HG03159 (cell line): ENCODE results near the gene SNAI1.
"Not testable (repeated sequence)": the region's sequence is repeated elsewhere in the genome, so short reads cannot be mapped to it uniquely, and the experiment has no call there.

Experiments
- ATAC-seq: cut with Tn5 transposase; IDR thresholded peaks from one replicate; pipeline ENCODE4 v1.9.1; 2021; ENCODE audit warnings: mild to moderate bottlenecking, moderate library complexity; ENCODE audit not compliant: unreplicated experiment

SNAI1 gene

DNA sequence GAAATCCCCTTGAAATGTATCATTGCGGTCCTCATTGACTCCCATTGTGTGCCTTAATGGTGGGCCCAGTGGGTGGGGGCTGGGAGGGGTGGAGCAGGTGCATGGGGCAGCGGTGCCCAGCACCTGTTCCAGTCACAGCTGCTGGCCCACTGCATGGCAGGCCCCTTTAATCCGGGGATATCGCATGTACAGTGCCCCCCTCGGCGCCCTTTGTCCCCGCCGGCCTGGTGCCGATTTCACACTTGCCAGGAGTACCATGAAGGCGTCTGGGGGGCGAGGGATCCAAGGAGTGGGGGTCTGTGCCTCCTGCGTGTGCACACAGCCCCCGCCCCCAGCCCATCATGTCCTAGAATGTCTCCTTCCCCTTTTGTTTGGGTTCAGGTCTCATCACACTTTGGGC is 2.8 kb downstream of the SNAI1 start:
- ATAC-seq: no peak

DNA sequence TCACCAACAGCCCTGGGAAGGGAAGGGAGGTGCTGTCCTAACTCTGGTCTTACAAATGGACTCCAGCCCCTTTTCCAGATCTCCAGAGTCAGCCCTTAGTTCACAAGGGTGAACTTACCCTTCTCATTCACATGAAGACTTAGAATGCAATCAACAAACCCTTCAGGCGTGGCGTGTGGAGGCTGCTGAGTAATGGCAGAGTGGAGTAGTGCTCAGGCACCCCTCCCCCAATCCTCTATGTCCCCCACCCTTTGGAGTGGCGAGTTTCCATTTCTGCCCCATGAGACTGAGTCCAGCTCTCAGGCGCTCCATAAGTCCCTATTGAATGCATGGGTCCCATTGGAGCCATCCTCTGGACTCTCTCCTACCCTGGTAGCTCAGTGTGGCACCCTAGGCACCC is 3.3 kb downstream of the SNAI1 start:
- no peak for ATAC-seq

DNA sequence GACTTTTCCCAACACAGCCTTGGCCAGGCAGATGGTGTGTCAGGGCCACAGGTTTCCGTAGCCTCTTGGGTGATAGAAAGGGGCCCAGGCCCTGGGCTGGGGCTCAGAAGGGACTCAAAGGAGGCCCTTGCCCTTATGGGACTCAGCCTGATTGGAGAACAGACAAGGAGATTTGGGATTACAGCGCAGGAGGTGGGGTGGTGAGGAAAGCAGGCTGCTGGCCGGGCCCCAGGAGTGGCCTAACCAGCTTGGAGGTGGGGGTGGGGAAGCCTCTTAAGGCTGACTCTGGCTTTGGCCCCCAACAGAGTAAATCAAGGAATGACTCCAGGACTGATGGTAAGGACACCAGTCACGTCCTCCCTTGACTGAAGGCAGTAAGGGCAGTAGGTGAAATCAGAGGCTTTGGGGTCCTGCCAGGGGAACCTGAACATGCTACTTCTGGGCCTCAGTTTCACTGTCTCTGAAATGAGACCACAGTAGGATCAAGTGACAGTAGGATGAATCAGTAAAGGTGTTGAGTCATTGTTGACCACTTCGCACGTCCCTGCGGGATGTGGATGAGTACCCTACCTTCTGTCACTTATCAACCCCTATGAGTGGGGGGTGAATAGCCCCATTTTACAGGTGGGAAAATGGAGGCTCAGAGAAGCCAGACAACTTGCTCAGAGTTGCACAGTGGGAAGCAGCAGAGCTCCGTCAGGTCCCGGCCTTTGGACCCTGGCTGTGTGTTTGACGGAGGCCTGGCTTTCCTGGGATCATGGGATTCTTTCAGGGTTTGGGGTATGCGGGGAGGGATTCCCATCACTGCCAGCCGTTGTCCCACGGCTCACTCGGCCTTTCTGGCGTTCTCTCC is 4.5 kb downstream of the SNAI1 start:
- no peak for ATAC-seq

DNA sequence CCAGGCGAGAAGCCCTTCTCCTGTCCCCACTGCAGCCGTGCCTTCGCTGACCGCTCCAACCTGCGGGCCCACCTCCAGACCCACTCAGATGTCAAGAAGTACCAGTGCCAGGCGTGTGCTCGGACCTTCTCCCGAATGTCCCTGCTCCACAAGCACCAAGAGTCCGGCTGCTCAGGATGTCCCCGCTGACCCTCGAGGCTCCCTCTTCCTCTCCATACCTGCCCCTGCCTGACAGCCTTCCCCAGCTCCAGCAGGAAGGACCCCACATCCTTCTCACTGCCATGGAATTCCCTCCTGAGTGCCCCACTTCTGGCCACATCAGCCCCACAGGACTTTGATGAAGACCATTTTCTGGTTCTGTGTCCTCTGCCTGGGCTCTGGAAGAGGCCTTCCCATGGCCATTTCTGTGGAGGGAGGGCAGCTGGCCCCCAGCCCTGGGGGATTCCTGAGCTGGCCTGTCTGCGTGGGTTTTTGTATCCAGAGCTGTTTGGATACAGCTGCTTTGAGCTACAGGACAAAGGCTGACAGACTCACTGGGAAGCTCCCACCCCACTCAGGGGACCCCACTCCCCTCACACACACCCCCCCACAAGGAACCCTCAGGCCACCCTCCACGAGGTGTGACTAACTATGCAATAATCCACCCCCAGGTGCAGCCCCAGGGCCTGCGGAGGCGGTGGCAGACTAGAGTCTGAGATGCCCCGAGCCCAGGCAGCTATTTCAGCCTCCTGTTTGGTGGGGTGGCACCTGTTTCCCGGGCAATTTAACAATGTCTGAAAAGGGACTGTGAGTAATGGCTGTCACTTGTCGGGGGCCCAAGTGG is 5.3 kb downstream of the SNAI1 start:
- no peak for ATAC-seq

DNA sequence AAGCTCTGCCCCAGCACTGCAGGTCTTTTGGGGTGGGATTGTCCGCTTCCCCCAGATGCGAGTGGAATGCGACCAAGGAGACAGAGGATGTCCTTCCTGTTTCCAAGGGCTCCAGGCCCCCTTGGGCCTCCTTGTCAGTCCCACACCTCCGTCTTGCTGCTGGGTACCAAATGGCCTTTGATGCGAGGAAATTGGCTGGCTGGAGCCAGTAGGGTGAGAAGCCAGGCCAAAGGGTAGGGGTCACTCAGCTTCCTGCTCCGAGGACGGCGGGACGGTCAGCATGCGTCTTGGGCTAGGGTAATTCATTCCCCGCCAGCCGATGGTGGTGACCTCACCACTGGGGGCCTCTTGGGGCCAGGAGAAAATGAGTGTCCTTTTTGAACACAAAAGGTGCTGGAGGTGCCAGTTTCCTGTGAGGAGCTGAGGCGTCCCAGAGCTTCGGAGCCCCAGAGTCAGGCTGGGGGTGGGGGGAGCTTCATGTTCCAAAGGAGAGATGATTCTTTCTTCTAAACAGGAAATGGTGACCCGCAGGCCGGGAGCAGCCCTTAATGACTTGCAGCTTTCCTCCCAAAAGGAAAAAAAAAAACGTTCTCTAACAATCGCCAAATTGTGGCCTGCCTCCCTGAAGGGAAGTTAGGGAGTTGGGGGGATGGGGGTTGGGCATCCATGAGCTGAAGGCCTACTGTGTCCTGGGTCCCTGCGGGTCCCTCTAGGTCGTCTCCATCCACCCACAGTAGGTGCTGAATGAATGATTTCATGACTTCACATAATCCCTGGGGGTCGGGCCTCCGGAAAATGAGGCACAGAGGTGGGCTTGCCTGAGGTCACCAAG is 6.7 kb downstream of the SNAI1 start:
- ATAC-seq: no peak

DNA sequence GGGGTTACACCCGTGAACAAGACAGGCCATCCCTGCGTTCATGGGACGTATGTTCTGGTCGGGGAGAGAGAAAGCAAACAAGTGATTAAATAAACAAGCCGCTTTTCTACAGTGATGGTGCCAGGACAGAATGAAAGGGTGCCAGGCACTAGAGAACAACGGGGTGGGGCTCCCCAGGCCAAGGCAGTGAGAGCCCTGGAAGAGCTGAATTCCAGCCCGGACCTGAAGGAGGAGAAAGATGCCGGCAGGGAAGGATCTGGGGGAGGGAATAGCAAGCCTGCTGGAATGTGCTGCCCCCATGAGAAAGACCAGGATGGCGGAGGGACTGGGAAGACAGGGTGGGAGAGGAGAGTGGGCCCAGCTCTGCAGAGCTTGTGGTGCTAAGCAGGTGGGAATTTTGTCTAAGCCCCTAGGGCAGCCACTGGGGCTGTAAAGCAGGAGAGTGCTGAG is 7.5 kb downstream of the SNAI1 start:
- no peak for ATAC-seq

DNA sequence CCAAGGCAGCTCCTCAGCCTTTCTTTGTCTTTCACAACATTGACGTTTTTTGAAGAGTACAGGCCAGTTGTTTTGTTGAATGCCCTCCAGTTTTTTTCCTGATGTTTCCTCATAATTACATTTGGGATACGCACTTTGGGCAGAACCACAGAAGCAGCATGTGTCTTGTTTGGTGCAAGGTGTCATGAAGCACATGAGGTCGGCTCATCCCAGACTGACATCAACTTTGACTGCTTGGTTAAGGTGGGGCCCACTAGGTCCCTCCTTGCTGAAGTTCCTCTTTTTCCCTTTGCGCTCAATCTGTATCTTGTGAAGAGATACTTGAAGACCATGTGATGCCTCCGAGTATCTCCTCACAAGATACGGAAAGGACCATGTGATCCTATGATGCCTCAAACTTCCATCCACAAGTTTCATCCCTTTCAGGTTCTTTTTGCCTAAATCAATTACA is 10.5 kb downstream of the SNAI1 start:
- ATAC-seq: no peak

DNA sequence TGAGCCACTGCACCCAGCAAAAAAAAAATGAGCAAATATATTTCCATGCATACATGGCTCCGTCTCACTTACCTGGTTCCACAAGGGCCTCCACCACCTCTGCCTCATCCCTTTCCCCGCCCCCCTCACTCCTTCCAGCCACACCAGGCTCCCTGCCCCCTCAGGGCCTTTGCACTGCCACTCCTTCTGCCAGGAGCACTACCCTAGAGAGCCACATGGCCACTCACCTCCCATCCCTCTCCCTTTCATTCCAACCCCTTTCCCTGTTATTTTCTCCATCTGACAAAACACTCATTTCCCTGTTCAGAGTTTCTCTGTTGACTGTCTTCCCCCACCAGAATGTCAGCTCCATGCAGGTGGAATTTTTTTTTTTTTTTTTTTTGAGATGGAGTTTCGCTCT is 12.8 kb downstream of the SNAI1 start:
- no peak for ATAC-seq

DNA sequence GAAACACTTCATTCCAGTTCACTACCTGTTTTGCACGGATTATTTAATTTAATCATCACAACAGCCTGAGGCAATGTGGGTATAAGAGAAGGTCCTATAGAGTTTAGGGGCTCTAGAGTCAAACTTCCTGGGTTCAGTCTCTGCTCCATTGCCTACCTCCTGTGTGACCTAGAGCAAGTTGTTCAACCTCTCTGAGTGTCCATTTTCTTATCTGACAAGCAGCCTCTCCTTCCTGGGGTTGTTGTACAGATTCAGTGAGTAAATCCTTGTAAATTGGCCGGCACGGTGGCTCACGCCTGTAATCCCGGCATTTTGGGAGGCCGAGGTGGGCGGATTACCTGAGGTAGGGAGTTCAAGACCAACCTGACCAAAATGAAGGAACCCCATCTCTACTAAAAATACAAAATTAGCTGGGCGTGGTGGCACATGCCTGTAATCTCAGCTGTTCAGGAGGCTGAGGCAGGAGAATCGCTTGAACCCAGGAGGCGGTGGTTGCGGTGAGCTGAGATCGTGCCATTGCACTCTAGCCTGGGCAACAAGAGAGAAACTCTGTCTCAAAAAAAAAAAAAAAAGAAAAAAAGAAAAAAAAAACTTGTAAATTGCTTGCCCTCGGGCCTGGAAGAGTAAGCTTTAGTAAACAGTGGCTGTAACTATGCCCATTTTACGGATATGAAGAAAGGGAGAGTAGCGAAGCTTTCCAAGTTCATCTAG is 15.9 kb downstream of the SNAI1 start:
- ATAC-seq: not testable (repeated sequence)

DNA sequence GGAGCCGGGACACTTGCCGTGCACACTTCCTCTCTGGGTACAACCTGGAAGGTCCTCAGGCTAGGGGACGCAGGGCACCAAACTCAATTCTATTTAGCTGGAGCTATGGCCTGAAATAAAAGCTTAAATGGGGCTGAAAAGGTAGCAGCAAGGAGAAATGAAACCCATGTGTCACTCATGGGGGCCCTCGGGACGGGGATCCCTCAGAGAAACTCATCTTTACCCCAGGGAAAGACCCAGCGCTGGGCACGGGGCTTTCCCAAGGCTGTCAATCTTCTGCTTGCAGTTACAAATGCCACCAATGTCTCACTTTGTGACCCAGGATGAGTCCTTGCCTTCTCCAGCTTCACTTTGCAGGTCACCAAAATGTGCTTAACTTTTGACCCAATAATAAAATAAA is 16.5 kb downstream of the SNAI1 start:
- no peak for ATAC-seq

DNA sequence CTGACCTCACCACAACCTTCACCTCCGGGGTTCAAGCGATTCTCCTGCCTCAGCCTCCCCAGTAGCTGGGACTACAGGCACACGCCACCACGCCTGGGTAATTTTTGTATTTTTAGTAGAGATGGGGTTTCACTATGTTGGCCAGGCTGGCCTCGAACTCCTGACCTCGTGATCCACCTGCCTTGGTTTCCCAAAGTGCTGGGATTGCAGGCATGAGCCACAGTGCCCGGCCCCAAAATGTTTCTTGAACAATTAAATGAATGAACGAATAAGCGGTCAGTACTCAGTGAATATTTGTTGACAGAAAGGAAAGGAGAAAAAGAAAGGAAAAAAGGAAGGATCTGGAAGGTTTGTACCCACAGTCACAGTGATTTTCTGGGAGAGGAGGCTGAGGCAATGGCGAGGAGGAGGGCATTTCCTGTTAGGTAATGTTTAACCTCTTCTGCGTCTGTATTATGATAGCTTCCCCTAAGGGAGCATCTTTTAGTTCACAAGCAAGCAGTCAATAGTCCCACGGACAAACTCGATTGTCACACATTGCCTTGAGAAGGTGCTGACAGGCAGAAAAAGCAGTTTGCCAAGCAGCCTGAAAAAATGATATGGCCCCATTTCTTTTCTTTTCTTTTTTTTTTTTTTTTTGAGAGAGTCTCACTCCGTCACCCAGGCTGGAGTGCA is 17.9 kb downstream of the SNAI1 start:
- ATAC-seq: not testable (repeated sequence)

DNA sequence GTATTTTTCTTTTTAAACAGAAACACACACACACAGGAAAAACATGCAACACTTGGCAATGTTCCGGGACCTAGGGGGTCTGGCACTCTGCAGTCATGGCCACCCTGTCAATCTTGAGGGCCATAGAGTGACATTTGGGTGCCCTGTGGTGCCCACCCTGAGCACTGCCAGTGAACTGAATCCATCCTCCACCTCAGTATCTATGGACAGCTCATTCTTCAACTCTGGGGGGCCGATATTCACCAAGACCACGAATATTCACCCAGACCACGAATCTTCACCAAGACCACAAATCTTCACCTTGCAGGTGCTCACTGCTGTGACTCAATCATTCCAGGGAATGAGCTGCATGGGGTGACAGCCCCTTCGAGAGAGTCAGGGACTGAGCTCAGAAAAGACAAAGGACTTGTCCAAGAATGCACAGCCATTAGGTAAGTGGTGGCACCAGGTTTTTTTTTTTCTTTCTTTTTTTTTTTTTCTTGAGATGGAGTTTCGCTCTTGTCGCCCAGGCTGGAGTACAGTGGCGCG is 19.1 kb downstream of the SNAI1 start:
- no peak for ATAC-seq

DNA sequence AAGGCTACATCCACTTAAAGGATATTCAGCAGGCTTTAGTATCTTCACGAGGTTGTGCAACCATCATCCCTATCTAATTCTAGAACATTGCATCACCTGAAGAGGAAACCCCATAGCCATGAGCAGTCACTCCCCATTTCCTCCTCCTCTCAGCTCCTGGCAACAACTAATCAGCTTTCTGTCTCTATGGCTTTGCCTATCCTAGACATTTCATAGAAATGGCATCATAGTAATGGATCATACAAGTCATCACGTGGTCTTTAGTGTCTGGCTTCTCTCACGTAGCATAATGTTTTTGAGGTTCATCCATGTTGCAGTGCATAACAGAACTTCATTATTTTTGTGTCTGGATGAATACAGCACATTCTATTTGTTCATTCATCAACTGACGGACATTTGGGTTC is 20.5 kb downstream of the SNAI1 start:
- ATAC-seq: no peak

DNA sequence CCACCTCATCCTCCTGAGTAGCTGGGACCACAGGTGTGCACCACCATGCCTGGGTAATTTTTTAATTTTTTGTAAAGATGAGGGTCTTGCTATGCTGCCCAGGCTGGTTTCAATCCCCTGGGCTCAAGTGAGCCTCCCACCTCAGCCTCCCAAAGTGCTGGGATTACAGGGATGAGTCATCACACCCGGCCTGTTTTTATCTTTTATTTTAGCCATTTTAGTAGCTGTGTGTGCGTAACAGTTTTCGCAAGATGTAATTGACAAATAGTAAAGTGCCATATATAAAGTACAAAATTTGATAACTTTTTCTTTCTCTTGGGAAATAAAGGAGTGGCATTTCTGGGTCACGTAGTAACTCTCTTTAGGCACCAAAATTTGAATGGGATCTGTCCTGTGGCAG is 21.4 kb downstream of the SNAI1 start:
- no peak for ATAC-seq

DNA sequence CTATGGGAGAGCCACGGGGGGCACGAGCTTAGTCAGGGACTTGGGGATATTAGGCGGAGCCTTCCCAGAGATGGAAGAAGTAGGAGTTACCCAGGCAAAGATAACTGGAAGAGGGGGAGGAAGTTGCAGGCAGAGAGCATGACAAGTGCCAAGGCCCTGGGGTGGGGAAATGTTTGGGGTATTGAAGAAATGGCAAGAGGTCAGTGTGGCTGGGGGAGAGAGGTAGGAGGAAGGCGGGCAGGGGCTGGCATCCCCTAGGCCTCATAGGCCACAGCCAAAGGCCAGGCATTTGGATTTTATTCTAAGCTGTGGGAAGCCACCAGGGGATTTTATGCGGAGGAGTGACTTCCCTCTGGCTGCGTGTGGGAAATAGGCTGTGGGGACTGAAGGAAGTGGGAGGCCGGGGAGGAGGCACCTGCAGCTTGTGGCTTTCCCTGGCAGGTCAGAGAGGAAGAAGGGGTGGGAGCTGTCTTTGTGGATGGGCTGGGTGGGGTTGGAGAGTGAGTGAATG is 22.7 kb downstream of the SNAI1 start:
- ATAC-seq: no peak

DNA sequence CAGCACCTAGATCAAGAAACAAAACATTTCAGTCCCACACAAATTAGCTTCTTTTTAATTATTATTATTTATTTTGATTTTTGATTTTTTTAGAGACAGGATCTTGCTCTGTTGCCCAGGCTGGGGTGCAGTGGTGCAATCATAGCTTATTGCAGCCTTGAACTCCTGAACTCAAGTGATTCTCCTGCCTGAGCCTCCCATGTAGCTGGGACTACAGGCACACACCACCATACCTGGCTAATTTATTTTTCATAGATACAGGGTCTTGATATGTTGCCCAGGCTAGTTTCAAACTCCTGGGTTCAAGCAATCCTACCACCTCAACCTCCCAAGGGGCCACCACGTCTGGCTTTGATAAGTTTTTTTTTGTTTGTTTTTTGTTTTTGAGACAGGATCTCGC is 24.6 kb downstream of the SNAI1 start:
- ATAC-seq: no peak

DNA sequence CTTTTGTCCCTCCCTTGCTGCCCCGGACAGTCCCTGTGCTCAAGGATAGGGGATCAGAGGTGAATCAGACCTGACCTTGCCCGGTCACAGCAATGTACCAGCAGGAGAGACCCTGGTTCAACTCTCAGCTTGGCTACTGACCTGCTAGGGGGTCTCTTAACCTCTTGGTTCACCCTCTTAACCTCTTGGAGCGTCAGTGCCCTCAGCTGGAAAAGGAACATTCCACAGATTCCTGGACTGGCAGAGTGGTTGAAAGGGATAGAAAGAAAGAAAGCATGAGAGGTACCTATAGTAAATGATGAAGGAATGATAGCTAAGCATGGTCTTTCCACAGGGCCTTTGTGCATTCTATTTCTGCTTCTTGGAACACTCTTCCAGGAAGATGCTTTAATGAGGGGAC is 25.2 kb downstream of the SNAI1 start:
- no peak for ATAC-seq

DNA sequence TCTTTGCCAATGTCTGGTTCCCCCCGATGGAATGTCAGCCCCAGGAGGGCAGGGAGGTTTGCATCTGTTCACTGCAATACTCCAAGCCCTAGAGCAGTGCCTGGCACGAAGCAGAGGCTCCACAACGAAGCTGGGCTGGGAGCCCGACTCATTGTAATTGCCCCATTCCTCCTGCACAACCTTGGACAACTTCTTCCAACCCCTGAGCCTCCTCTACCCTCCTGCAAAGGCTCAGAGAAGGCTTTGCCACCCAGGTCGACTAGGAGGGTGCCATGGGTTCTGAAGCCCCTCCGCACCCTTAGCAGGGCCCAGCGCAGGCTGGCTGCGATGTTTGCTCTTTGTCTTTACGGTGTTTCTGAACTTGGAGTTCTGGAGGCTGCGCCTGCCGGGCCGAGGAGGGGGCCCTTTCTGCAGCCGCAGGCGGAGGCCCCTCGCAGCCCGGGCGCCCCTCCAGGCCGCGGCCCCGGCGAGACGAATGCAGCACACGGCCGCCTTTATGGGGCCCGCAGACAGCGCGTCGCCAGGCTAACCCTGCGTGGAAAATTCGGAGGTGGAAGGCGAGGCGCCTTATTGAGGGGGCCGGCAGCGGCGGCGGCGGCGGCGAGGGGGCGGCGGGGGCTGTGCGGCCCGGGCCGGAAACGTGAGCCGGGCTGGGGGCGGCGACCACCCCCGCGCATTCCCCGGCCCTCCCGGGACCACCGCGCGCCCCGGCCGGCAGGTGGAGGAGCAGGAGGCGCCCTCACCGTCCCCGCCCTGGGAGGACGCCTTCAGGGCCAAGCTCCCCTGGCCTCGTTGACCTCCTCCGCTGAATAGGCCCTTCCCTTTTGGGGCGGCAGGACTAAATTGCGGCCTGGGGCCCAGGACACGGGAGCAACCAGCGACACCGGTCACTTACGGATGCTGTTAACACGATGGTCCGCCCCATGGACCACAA is 27.0 kb downstream of the SNAI1 start:
- ATAC-seq: no peak
